Neural crest cell (in vitro differentiated cells): ENCODE data around the gene GNAZ. TPM values are rescaled to one million over a fixed set of nuclear protein-coding genes. Genes with fewer than 3 reads are reported as not detected.

ENCODE experiments used
- DNase-seq: peaks from one replicate; pipeline ENCODE4 v3.0.0; 2021; ENCODE audit warnings: low read depth, mixed read lengths, low spot score
- H3K27ac Mint-ChIP-seq: one replicate; pipeline ENCODE4 v1.8.0; 2021; ENCODE audit warnings: mild to moderate bottlenecking, mixed read lengths; ENCODE audit not compliant: unreplicated experiment
- H3K27me3 Mint-ChIP-seq: 2 replicates; pipeline ENCODE4 v1.8.0; 2021; ENCODE audit warnings: low read depth, mild to moderate bottlenecking, mixed read lengths
- H3K36me3 Mint-ChIP-seq: 2 replicates; pipeline ENCODE4 v1.8.0; 2021; ENCODE audit warnings: low read depth, mild to moderate bottlenecking, mixed read lengths
- H3K4me1 Mint-ChIP-seq: 2 replicates; pipeline ENCODE4 v1.8.0; 2021; ENCODE audit warnings: mixed read lengths
- H3K4me3 Mint-ChIP-seq: one replicate; pipeline ENCODE4 v1.8.0; 2021; ENCODE audit warnings: mild to moderate bottlenecking, mixed read lengths
- H3K9me3 Mint-ChIP-seq: 2 replicates; pipeline ENCODE4 v1.8.0; 2021; ENCODE audit warnings: mixed read lengths
- total RNA-seq: library from RNA; stranded (reverse); gene quantifications from 2 replicates; pipeline ENCODE4 v1.2.1, GENCODE V29; 2021
- TF ChIP-seq, protein P1 (sequence below): fragments of 200-600 bp; sonication (generic); conservative IDR thresholded peaks from 2 replicates; pipeline ENCODE4 v1.5.0; 2021; ENCODE audit warnings: antibody characterized with exemption, mild to moderate bottlenecking

GNAZ gene
- total RNA-seq, 1 donor from 2014 or later = 25.2 TPM

- TF ChIP-seq, protein P1, sequence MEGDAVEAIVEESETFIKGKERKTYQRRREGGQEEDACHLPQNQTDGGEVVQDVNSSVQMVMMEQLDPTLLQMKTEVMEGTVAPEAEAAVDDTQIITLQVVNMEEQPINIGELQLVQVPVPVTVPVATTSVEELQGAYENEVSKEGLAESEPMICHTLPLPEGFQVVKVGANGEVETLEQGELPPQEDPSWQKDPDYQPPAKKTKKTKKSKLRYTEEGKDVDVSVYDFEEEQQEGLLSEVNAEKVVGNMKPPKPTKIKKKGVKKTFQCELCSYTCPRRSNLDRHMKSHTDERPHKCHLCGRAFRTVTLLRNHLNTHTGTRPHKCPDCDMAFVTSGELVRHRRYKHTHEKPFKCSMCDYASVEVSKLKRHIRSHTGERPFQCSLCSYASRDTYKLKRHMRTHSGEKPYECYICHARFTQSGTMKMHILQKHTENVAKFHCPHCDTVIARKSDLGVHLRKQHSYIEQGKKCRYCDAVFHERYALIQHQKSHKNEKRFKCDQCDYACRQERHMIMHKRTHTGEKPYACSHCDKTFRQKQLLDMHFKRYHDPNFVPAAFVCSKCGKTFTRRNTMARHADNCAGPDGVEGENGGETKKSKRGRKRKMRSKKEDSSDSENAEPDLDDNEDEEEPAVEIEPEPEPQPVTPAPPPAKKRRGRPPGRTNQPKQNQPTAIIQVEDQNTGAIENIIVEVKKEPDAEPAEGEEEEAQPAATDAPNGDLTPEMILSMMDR = no peak
- Mint-ChIP-seq H3K4me1 (peaks cover 4% of the 10 kb centered on the region), H3K27me3 (peaks cover 11% of the 10 kb centered on the region), H3K9me3 (peaks cover 4% of the 10 kb centered on the region), H3K36me3 (peaks cover 5% of the 10 kb centered on the region), H3K4me3 (no peak overlapping the region), H3K27ac (no peak overlapping the region)
- no peak for DNase-seq
Measured at GRCh38 chr22:23058063-23058462, 12.3 kb upstream of the GNAZ start.

- Mint-ChIP-seq H3K4me1 (peaks cover 4% of the 10 kb centered on the region), H3K27me3 (peaks cover 8% of the 10 kb centered on the region), H3K4me3 (no peak overlapping the region), H3K27ac (no peak overlapping the region), H3K9me3 (peaks cover 4% of the 10 kb centered on the region), H3K36me3 (peaks cover 5% of the 10 kb centered on the region)
- no peak for DNase-seq
- TF ChIP-seq, protein P1 = no peak
Measured at GRCh38 chr22:23058481-23059283, 11.6 kb upstream of the GNAZ start.

GRCh38 chr22:23059284-23059948, 10.9 kb upstream of the GNAZ start:
- TF ChIP-seq, protein P1 = no peak
- H3K4me3 Mint-ChIP-seq = no peak overlapping the region

DNA sequence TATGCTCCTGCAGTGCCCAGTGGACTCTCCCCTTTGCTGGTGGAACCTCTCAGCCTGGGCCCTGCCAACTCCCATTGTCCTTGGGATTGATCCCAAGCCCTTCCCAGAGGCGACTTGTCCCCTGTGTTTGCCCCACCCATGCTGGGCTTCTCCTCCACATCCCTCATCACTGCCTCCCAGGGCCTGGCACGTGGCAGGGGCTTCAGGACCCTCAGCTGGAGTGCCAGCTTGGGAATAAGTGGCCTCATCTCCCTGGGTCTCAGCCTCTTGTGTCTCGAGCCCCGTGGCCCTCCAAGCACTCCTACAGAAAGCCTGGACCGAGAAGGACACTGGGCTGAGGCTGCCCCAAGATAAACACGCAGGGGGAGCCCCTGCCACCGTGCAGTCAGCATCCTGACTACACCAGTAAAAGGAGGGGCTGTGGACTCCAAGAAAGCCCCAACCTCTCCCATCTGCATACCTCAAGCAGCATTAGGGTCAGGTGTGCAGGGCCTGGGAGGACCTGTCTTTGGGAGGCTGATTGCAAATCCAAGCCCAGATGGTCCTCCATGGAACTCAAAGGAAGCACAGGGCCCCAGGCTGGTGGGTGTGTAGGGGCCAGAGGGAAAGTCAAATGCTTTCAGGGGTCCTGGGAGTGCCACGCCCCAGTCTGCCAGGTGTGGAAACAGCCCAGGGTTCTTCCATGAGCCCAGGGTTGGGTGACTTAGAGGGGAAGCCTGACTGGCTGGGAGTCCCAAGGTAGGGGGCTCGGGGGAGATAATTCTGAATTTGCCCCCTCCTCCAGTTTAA, 9.5 kb upstream of the GNAZ start:
- Mint-ChIP-seq H3K36me3 (no peaks in the 10 kb centered on the region), H3K9me3 (peaks cover under 1% of the 10 kb centered on the region), H3K27me3 (no peaks in the 10 kb centered on the region), H3K4me1 (peaks cover 4% of the 10 kb centered on the region), H3K4me3 (no peak overlapping the region), H3K27ac (no peak overlapping the region)
- TF ChIP-seq, protein P1 = no peak
- DNase-seq = no peak

More at GRCh38 chr22:23059284-23059948, 10.9 kb upstream of the GNAZ start:
- no peak overlapping the region for H3K27ac Mint-ChIP-seq
- H3K27me3 Mint-ChIP-seq = peaks cover 5% of the 10 kb centered on the region
- H3K36me3 Mint-ChIP-seq = peaks cover 5% of the 10 kb centered on the region
- DNase-seq = no peak
- H3K4me1 Mint-ChIP-seq = peaks cover 4% of the 10 kb centered on the region
- H3K9me3 Mint-ChIP-seq = peaks cover 4% of the 10 kb centered on the region

GRCh38 chr22:23061471-23062280, 8.6 kb upstream of the GNAZ start:
- no peak overlapping the region for H3K4me3 Mint-ChIP-seq
- no peaks in the 10 kb centered on the region for H3K27me3 Mint-ChIP-seq
- peaks cover 4% of the 10 kb centered on the region for H3K4me1 Mint-ChIP-seq
- DNase-seq = no peak
- no peaks in the 10 kb centered on the region for H3K9me3 Mint-ChIP-seq
- H3K36me3 Mint-ChIP-seq = no peaks in the 10 kb centered on the region
- TF ChIP-seq, protein P1 = no peak
- H3K27ac Mint-ChIP-seq = no peak overlapping the region
